Measurements from ENCODE around the gene NPM3.

Gene NPM3

GRCh38 chr10:101758858-101759257, 24.4 kb downstream of the NPM3 start:
- no peak for DNase-seq (ENCODE audit: low read depth in 2 of 2)

DNA sequence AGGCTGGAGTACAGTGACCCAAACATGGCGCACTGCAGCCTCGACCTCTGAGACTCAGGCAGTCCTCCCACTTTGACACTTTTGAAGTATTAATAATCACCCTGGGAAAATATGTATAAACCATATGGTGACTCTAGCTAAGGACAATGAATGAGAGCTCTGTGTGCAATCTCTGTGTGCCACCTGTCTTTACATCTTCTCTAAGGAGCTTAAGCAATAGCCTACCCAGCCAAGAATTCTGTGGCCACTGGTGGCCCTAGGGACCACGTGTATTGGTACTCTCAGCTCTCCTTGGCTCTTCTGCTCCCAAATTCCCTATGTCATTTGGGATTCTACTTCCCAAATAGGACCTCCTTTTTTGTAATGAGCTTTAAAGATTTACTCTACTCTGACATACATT, 31.0 kb downstream of the NPM3 start:
- DNase-seq (ENCODE audit: low read depth in 2 of 2) = no peak

GRCh38 chr10:101749047-101750016, 33.9 kb downstream of the NPM3 start:
- no peak for DNase-seq (ENCODE audit: low read depth in 2 of 2)

GRCh38 chr10:101748496-101748895, 34.8 kb downstream of the NPM3 start:
- no peak for DNase-seq (ENCODE audit: low read depth in 2 of 2)

DNA sequence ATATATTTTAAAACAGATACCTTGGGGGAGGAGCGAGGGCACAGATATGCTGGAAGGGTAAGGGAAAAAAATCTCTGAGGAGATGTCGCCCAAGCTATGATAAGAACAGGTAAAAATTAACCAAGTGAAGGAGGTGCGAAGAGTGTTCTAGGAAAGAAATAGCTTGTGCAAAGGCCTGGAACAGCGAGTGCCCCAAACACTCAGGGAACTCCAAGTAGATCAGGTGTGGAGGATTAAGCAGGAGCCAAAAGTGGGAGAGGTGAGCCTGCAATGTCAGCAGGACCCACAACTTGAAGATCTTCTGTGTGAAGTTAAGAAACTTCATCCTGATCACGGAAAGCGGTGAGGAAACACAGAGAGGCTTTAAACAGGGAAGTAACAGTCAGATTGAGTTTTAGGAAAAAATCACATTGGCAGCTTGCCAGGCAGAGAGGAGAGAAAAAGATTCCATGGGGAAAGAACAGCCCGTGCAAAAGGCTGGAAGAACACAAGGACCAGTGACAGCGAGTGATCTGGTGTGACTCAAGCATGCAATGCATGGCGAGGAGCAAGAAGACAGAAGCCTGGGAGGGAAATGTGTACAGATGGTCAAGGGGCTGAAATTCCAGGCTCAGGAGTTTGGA, 38.1 kb downstream of the NPM3 start:
- DNase-seq (ENCODE audit: low read depth in 2 of 2) = no peak

DNA sequence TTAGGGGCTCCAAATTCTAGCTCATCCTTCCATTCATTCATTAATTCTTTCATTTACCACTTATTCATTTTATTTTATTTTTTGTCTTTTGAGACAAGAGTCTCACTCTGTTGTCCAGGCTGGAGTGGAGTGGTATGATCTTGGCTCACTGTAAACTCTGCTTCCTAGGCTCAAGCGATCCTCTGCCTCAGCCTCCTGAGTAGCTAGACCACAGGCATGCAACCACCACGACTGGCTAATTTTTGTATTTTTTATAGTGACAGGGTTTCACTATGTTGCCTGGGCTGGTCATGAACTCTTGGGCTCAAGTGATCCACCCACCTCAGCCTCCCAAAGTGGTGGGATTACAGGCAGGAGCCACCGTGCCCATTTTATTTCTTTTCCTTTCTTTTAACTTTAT, 39.0 kb downstream of the NPM3 start:
- no peak for DNase-seq (ENCODE audit: low read depth in 2 of 2)

DNA sequence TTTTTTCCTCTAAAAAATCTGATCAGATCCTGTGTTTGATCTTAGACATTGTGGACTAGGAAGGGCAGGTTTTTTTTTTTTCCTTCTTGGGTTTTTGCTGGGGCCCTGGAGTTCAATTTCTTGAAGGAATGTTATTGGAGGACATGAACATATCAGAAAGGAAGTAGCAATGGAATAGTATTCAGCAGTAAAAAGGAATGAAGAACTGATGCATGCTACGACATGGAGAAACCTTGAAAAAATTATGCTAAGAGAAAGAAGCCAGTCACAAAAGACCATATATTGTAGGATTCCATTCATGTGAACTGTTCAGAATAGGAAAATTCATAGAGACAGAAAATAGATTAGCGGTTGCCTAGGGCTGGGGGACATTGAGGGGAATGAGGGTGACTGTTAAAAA, 41.3 kb downstream of the NPM3 start:
- no peak for DNase-seq (ENCODE audit: low read depth in 2 of 2)

DNA sequence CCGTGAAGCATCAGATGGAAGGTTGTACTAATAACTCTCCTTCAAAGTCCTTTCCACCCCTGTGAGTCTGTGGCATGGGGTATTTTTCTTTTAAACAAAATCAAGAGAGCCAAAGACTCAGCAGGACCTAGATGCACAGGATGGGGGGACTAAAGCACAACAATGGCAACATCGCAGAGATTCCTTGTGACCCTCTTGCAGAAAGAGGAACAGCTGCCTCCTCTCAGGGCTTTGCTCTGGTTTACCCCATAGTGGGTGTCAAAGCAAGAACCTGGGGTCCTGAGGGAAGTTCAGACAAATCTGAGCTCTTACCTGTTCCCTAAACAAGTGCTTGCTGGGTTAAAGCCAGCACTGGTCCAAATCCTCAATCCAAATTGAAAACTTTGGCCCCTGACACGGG, 46.6 kb downstream of the NPM3 start:
- no peak for DNase-seq (ENCODE audit: low read depth in 2 of 2)

GRCh38 chr10:101732096-101732495, 51.1 kb downstream of the NPM3 start:
- no peak for DNase-seq (ENCODE audit: low read depth in 2 of 2)

All from stimulated activated CD8-positive, alpha-beta memory T cell treated with anti-CD3 and anti-CD28 coated beads, Interleukin-7, amount 100 ng/mL, for 1 hour (primary cell).